Omental fat pad (tissue), 4 donors: ENCODE data around the gene NELL1. TPM values are rescaled to one million over a fixed set of nuclear protein-coding genes. Genes with fewer than 3 reads are reported as not detected.
"Not testable (repeated sequence)": the region's sequence is repeated elsewhere in the genome, so short reads cannot be mapped to it uniquely, and the experiment has no call there.

Source experiments
- ATAC-seq: fragments of 150-250 bp; one replicate; pipeline ENCODE4 v1.9.1; 2016; ENCODE audit warnings: mild to moderate bottlenecking, moderate library complexity; ENCODE audit not compliant: low FRiP score
- DNase-seq: peaks from one replicate; pipeline ENCODE4 v3.0.0-alpha.2; 2019; ENCODE audit warnings: low spot score
- total RNA-seq, 4 donors: library from RNA; depleted of rRNA; stranded (reverse); fragments of >200 nt; gene quantifications; one replicate each; pipeline ENCODE4 v1.1.0, GENCODE V29; 2016
- TF ChIP-seq, protein P1 (sequence below), 3 donors: fragments of 450-650 bp; IDR thresholded peaks; one replicate each; pipeline ENCODE4 v1.5.1; 2016 to 2017; ENCODE audit warnings: antibody characterized with exemption in 3 of 3, mild to moderate bottlenecking in 3 of 3, moderate library complexity in 2 of 3

The NELL1 gene
- total RNA-seq, 4 donors from 2014 or later: 0.48 to 1.3 TPM; not detected in 2

- TF ChIP-seq, protein P1, sequence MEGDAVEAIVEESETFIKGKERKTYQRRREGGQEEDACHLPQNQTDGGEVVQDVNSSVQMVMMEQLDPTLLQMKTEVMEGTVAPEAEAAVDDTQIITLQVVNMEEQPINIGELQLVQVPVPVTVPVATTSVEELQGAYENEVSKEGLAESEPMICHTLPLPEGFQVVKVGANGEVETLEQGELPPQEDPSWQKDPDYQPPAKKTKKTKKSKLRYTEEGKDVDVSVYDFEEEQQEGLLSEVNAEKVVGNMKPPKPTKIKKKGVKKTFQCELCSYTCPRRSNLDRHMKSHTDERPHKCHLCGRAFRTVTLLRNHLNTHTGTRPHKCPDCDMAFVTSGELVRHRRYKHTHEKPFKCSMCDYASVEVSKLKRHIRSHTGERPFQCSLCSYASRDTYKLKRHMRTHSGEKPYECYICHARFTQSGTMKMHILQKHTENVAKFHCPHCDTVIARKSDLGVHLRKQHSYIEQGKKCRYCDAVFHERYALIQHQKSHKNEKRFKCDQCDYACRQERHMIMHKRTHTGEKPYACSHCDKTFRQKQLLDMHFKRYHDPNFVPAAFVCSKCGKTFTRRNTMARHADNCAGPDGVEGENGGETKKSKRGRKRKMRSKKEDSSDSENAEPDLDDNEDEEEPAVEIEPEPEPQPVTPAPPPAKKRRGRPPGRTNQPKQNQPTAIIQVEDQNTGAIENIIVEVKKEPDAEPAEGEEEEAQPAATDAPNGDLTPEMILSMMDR (IDR thresholded peaks at IDR 0.05): no peak
- no peak for ATAC-seq
- no peak for DNase-seq
Measured at GRCh38 chr11:20861322-20861721, 191.9 kb downstream of the NELL1 start.

DNA sequence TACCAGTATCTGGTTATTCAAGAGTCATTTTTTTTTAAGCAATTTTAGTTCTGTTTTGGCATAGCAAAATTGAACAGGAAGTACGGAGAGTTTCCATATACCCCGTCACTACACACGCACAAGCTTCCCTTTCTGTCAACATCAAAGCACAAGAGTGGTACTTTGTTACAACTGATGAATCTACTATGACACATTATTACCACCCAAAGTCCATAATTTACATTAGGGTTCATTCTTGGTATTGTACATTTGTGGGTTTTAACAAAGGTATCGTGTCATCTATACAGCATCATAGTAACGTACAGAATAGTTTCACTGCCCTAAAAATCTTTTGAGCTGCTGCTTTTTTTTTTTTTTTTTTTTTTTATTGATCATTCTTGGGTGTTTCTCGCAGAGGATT, 192.9 kb downstream of the NELL1 start:
- not testable (repeated sequence) for ATAC-seq, DNase-seq

GRCh38 chr11:20864628-20865027, 195.2 kb downstream of the NELL1 start:
- DNase-seq (no peak), ATAC-seq (no peak)
- TF ChIP-seq, protein P1 (IDR thresholded peaks at IDR 0.05): no peak

GRCh38 chr11:20865161-20865560, 195.8 kb downstream of the NELL1 start:
- ATAC-seq: no peak
- TF ChIP-seq, protein P1 (IDR thresholded peaks at IDR 0.05): no peak
- no peak for DNase-seq

DNA sequence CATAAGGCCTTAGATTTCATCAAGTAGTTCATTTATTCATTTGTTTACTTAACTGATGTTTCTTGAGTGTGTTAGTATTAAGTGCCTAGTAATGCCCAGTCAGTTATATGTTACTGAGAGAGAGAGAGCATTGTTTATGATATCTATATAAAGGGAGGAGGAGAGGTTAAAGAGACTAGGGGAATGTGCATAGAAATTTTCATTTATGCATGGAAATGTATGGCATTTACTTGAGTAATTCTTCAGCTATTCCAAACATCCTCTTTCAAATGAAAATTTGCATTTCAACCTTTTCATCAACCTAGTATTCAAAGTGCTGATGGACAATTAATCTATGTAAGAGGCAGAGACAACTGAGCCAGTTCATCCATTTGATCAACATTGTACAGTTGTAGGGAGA, 199.7 kb downstream of the NELL1 start:
- DNase-seq (no peak), ATAC-seq (no peak)
- TF ChIP-seq, protein P1 (IDR thresholded peaks at IDR 0.05): no peak

DNA sequence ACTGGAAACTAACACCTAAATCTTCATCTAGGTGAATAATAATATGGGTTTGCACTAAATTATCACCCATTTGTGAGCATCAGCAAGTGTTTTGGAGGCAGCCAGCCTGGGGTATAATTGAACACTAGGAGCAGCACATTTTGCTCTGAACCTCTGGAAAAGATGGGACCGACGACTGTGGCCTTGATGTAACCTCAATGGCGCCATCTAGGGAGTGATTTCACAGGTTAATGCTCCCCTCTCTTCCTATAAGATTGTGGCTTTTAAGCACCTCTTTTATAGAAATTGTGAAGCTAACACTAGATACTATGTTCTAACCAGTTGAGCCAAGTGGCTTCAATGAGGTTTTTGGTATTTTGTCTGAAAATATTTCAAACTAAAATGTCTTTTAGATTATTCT, 203.7 kb downstream of the NELL1 start:
- DNase-seq (no peak), ATAC-seq (no peak)

GRCh38 chr11:20874358-20874757, 205.0 kb downstream of the NELL1 start:
- ATAC-seq: no peak
- DNase-seq: no peak
- TF ChIP-seq, protein P1 (IDR thresholded peaks at IDR 0.05): no peak

More for the DNA sequence above, 203.7 kb downstream of the NELL1 start:
- TF ChIP-seq, protein P1 (IDR thresholded peaks at IDR 0.05): no peak

DNA sequence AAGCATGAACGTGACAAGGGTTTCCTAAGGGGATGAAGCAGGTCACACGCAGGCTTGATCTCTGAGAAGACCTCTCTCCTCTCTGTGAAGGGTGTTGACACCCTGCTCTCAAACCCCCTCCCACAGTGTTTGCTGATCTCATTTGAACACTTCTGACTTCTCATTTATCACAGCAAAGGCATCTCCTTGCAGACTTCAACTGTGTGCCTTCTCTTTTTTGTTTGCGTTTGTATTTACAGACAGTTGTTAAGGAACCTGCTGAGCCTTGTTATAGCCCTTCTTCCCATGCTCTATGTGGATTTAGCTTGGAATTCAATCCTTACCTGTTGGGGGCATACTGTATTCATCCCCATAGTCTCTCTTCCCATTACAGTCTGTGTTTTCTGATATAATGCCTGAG, 206.5 kb downstream of the NELL1 start:
- ATAC-seq (no peak), DNase-seq (no peak)
- TF ChIP-seq, protein P1 (IDR thresholded peaks at IDR 0.05): no peak
